SK-N-SH treated with all-trans-retinoic acid at 6 μM for 48 hours (cell line): ENCODE results near the gene CNPY3.

Experiments used
- CREB5 ChIP-seq: fragments of 250-450 bp; sonication (Bioruptor Pico); IDR thresholded peaks from 2 replicates; pipeline ENCODE4 v1.5.1; 2020; ENCODE audit warnings: low read depth, mild to moderate bottlenecking, moderate library complexity
- CSDC2 ChIP-seq: fragments of 250-450 bp; sonication (Bioruptor Pico); IDR thresholded peaks from 2 replicates; pipeline ENCODE4 v1.5.0; 2020; ENCODE audit warnings: mild to moderate bottlenecking, moderate library complexity
- ESRRG ChIP-seq: fragments of 250-450 bp; sonication (Bioruptor Pico); IDR thresholded peaks from 2 replicates; pipeline ENCODE4 v1.6.1; 2021; ENCODE audit warnings: mild to moderate bottlenecking
- GLIS3 ChIP-seq: fragments of 250-450 bp; sonication (Bioruptor Pico); IDR thresholded peaks from 2 replicates; pipeline ENCODE4 v1.5.0; 2020; ENCODE audit warnings: mild to moderate bottlenecking, moderate library complexity
- OSR1 ChIP-seq: fragments of 250-450 bp; sonication (Bioruptor Pico); IDR thresholded peaks from 2 replicates; pipeline ENCODE4 v1.8.0; 2022; ENCODE audit warnings: moderate library complexity, mild to moderate bottlenecking, inconsistent platforms
- PATZ1 ChIP-seq: fragments of 250-450 bp; sonication (Bioruptor Pico); IDR thresholded peaks from 2 replicates; pipeline ENCODE4 v1.8.0; 2020; ENCODE audit warnings: mild to moderate bottlenecking, moderate library complexity, borderline replicate concordance
- POU6F1 ChIP-seq: fragments of 250-450 bp; sonication (Bioruptor Pico); IDR thresholded peaks from 2 replicates; pipeline ENCODE4 v1.8.0; 2021; ENCODE audit warnings: low read depth, mild to moderate bottlenecking, moderate library complexity, borderline replicate concordance
- RARB ChIP-seq: fragments of 250-450 bp; sonication (Bioruptor Pico); IDR thresholded peaks from 2 replicates; pipeline ENCODE4 v1.8.0; 2021; ENCODE audit warnings: mild to moderate bottlenecking, moderate library complexity
- TOX ChIP-seq: fragments of 250-450 bp; sonication (Bioruptor Pico); IDR thresholded peaks from 2 replicates; pipeline ENCODE4 v1.8.0; 2021; ENCODE audit warnings: mild to moderate bottlenecking, moderate library complexity, borderline replicate concordance
- ZC3H10 ChIP-seq: fragments of 250-450 bp; sonication (Bioruptor Pico); IDR thresholded peaks from 2 replicates; pipeline ENCODE4 v1.5.1; 2021; ENCODE audit warnings: mild to moderate bottlenecking, moderate library complexity
- ZFP30 ChIP-seq: fragments of 450-650 bp; formaldehyde crosslinking; IDR thresholded peaks from 2 replicates; pipeline ENCODE4 v1.5.0; 2022; ENCODE audit warnings: mild to moderate bottlenecking, moderate library complexity
- ZNF565 ChIP-seq: fragments of 450-650 bp; formaldehyde crosslinking; conservative IDR thresholded peaks from 2 replicates; pipeline ENCODE4 v1.5.0; 2020; ENCODE audit warnings: low read depth, mild to moderate bottlenecking, moderate library complexity
- ZNF8 ChIP-seq: fragments of 450-650 bp; formaldehyde crosslinking; IDR thresholded peaks from 2 replicates; pipeline ENCODE4 v1.5.0; 2020; ENCODE audit warnings: mild to moderate bottlenecking, moderate library complexity

GRCh38 chr6:42899871-42900270, 29.4 kb upstream of the CNPY3 start:
- TF ChIP-seq TOX (CRISPR knock-in tag) (no peak), PATZ1 (no peak), GLIS3 (CRISPR knock-in tag) (no peak), POU6F1 (no peak), RARB (CRISPR knock-in tag) (no peak), ESRRG (CRISPR knock-in tag) (no peak), CREB5 (CRISPR knock-in tag) (no peak), ZFP30 (CRISPR knock-in tag) (no peak), OSR1 (CRISPR knock-in tag) (no peak), ZNF8 (CRISPR knock-in tag) (no peak), ZC3H10 (CRISPR knock-in tag) (no peak), CSDC2 (CRISPR knock-in tag) (no peak), ZNF565 (CRISPR knock-in tag) (no peak)
